ENCODE results near the gene PP2D1.
"Not testable (repeated sequence)": the region's sequence is repeated elsewhere in the genome, so short reads cannot be mapped to it uniquely, and the experiment has no call there.

Gene PP2D1

GRCh38 chr3:20040548-20041196, 28.6 kb upstream of the PP2D1 start:
- DNase-seq (ENCODE audit: low read depth): no peak

- DNase-seq (ENCODE audit: low read depth): no peak
Observed at GRCh38 chr3:20039765-20040547, 27.9 kb upstream of the PP2D1 start, which contains the start of gene KAT2B. Gene KAT2B (plus strand): TSS chr3:20040446. CDS start chr3:20040478, 32 bp downstream.

- no peak for DNase-seq (ENCODE audit: low read depth)
Observed at GRCh38 chr3:20039466-20039764, 27.4 kb upstream of the PP2D1 start.

GRCh38 chr3:20038699-20039465, 26.8 kb upstream of the PP2D1 start:
- DNase-seq (ENCODE audit: low read depth): no peak

GRCh38 chr3:20037255-20037996, 25.4 kb upstream of the PP2D1 start:
- DNase-seq (ENCODE audit: low read depth): no peak

- DNase-seq (ENCODE audit: low read depth): no peak
Observed at GRCh38 chr3:20035019-20035418, 23.0 kb upstream of the PP2D1 start.

GRCh38 chr3:20031939-20032338, 19.9 kb upstream of the PP2D1 start:
- not testable (repeated sequence) for DNase-seq (ENCODE audit: low read depth)

- no peak for DNase-seq (ENCODE audit: low read depth)
Observed at GRCh38 chr3:20028905-20029331, 16.9 kb upstream of the PP2D1 start.

GRCh38 chr3:20027136-20027535, 15.1 kb upstream of the PP2D1 start:
- DNase-seq (ENCODE audit: low read depth): no peak

- DNase-seq (ENCODE audit: low read depth): no peak
Observed at GRCh38 chr3:20023623-20024405, 11.8 kb upstream of the PP2D1 start.

- DNase-seq (ENCODE audit: low read depth): no peak
Observed at GRCh38 chr3:20022954-20023622, 11.0 kb upstream of the PP2D1 start.

- DNase-seq (ENCODE audit: low read depth): not testable (repeated sequence)
Observed at GRCh38 chr3:20016076-20016475, 4.0 kb upstream of the PP2D1 start.

- DNase-seq (ENCODE audit: low read depth): no peak
Observed at GRCh38 chr3:20015525-20015924, 3.5 kb upstream of the PP2D1 start.

- no peak for DNase-seq (ENCODE audit: low read depth)
Observed at GRCh38 chr3:20013396-20013795, 1.3 kb upstream of the PP2D1 start.

- no peak for DNase-seq (ENCODE audit: low read depth)
Observed at GRCh38 chr3:20008646-20009045, 3.4 kb downstream of the PP2D1 start.

GRCh38 chr3:20007960-20008359, 4.1 kb downstream of the PP2D1 start:
- no peak for DNase-seq (ENCODE audit: low read depth)

- no peak for DNase-seq (ENCODE audit: low read depth)
Observed at GRCh38 chr3:20001932-20002331, 10.1 kb downstream of the PP2D1 start.

- no peak for DNase-seq (ENCODE audit: low read depth)
Observed at GRCh38 chr3:19997502-19997901, 14.6 kb downstream of the PP2D1 start.

GRCh38 chr3:19994796-19995195, 17.3 kb downstream of the PP2D1 start:
- no peak for DNase-seq (ENCODE audit: low read depth)

GRCh38 chr3:19988904-19989303, 23.2 kb downstream of the PP2D1 start:
- DNase-seq (ENCODE audit: low read depth): not testable (repeated sequence)

- peak; percentile 35 for DNase-seq (ENCODE audit: low read depth)
Observed at GRCh38 chr3:19972054-19972453, 40.0 kb downstream of the PP2D1 start.

Data from GM04503 (cell line).